Esophagus (tissue), 2 donors: ENCODE data around the gene TIMP2. TPM values are rescaled to one million over a fixed set of nuclear protein-coding genes. Genes with fewer than 3 reads are reported as not detected.
"Not testable (repeated sequence)": the region's sequence is repeated elsewhere in the genome, so short reads cannot be mapped to it uniquely, and the experiment has no call there.

ENCODE experiments used
- H3K27ac ChIP-seq, 2 donors: one replicate each; pipeline ENCODE4 v1.5.1; 2013; ENCODE audit warnings: low read depth in 2 of 2, mild to moderate bottlenecking in 2 of 2, inconsistent platforms in 1 of 2, low read length in 1 of 2, moderate library complexity in 1 of 2
- H3K27me3 ChIP-seq, 2 donors: one replicate each; pipeline ENCODE4 v1.6.1; 2013; ENCODE audit warnings: low read length in 2 of 2, control low read depth in 1 of 2, mild to moderate bottlenecking in 1 of 2; ENCODE audit not compliant: insufficient read depth in 2 of 2, control insufficient read depth in 1 of 2
- H3K36me3 ChIP-seq, 2 donors: one replicate each; pipeline ENCODE4 v1.6.1; 2013; ENCODE audit warnings: low read length in 1 of 2; ENCODE audit not compliant: control insufficient read depth in 2 of 2, insufficient read depth in 2 of 2
- H3K4me1 ChIP-seq, 2 donors: one replicate each; pipeline ENCODE4 v1.6.1; 2013; ENCODE audit warnings: low read length in 1 of 2; ENCODE audit not compliant: control insufficient read depth in 2 of 2, insufficient read depth in 2 of 2
- H3K4me3 ChIP-seq, 2 donors: one replicate each; pipeline ENCODE4 v1.5.1; 2013; ENCODE audit warnings: low read length in 2 of 2, mild to moderate bottlenecking in 2 of 2, low read depth in 1 of 2, moderate library complexity in 1 of 2
- H3K9me3 ChIP-seq, 2 donors: one replicate each; pipeline ENCODE4 v1.6.1; 2013; ENCODE audit warnings: mild to moderate bottlenecking in 2 of 2, low read depth in 1 of 2, low read length in 1 of 2, moderate library complexity in 1 of 2; ENCODE audit not compliant: control insufficient read depth in 2 of 2, insufficient read depth in 1 of 2
- WGBS, 2 donors: extraction: QIAGEN DNeasy Blood & Tissue Kit; methylation state at CpG; one replicate each; pipeline ENCODE4 v1.1.7; 2013; 5-methylcytosine and 5-hydroxymethylcytosine counted together
- polyA plus RNA-seq, 2 donors: library from polyadenylated mRNA; stranded (reverse); fragments of 200-250 nt; gene quantifications; one replicate each; pipeline ENCODE4 v1.2.3, GENCODE V29; 2013
- donor health status: healthy with polysubstance abuse.
- donor health status: Bipolar disorder and iron deficiency.

TIMP2 gene
- polyA plus RNA-seq, 2 donors = 30.6 to 39.5 TPM

GRCh38 chr17:78893684-78894083 lies 31.5 kb downstream of the TIMP2 start:
- peaks cover 0 to 3% of the 10 kb centered on the region in 2 donors for H3K9me3 ChIP-seq
- H3K27ac ChIP-seq = no peak overlapping the region
- H3K27me3 ChIP-seq = no peaks in the 10 kb centered on the region
- H3K36me3 ChIP-seq = peaks cover 0 to 2% of the 10 kb centered on the region in 2 donors
- WGBS, 2 donors = 21 to 36% methylated on average over 4 of the region's 4 CpGs
- H3K4me3 ChIP-seq = no peak overlapping the region
- H3K4me1 ChIP-seq = peaks cover 3 to 16% of the 10 kb centered on the region in 2 donors

- no peak overlapping the region for H3K4me3 ChIP-seq
- H3K27ac ChIP-seq = no peak overlapping the region
- no peaks in the 10 kb centered on the region for H3K27me3 ChIP-seq
- peaks cover 0 to 3% of the 10 kb centered on the region in 2 donors for H3K9me3 ChIP-seq
- 81 to 85% methylated on average over 6 of the region's 6 CpGs for WGBS, 2 donors
- H3K4me1 ChIP-seq = peaks cover 3 to 16% of the 10 kb centered on the region in 2 donors
- H3K36me3 ChIP-seq = peaks cover 0 to 2% of the 10 kb centered on the region in 2 donors
These were observed 32.2 kb downstream of the TIMP2 start for GRCh38 chr17:78892936-78893379.

- WGBS, 2 donors = 65 to 71% methylated on average over 5 of the region's 5 CpGs
- Histone ChIP-seq H3K27ac (no peak overlapping the region), H3K4me1 (peaks cover 3 to 16% of the 10 kb centered on the region in 2 donors)
These were observed 32.7 kb downstream of the TIMP2 start for GRCh38 chr17:78892520-78892919.

GRCh38 chr17:78892062-78892456 lies 33.1 kb downstream of the TIMP2 start:
- peaks cover 0 to 3% of the 10 kb centered on the region in 2 donors for H3K9me3 ChIP-seq
- H3K4me3 ChIP-seq = no peak overlapping the region
- WGBS, 2 donors = 86 to 87% methylated on average over 14 of the region's 14 CpGs
- peaks cover 3 to 13% of the 10 kb centered on the region in 2 donors for H3K4me1 ChIP-seq
- H3K27ac ChIP-seq = no peak overlapping the region
- no peaks in the 10 kb centered on the region for H3K36me3 ChIP-seq
- no peaks in the 10 kb centered on the region for H3K27me3 ChIP-seq

More at GRCh38 chr17:78892520-78892919, 32.7 kb downstream of the TIMP2 start:
- peaks cover 0 to 3% of the 10 kb centered on the region in 2 donors for H3K9me3 ChIP-seq
- no peak overlapping the region for H3K4me3 ChIP-seq
- H3K36me3 ChIP-seq = peaks cover 0 to under 1% of the 10 kb centered on the region in 2 donors
- H3K27me3 ChIP-seq = no peaks in the 10 kb centered on the region

- Histone ChIP-seq H3K27ac (no peak overlapping the region), H3K4me1 (peaks cover 3 to 13% of the 10 kb centered on the region in 2 donors), H3K36me3 (no peaks in the 10 kb centered on the region), H3K4me3 (no peak overlapping the region), H3K27me3 (no peaks in the 10 kb centered on the region), H3K9me3 (peaks cover 0 to 3% of the 10 kb centered on the region in 2 donors)
- 72 to 73% methylated on average over 21 of the region's 21 CpGs for WGBS, 2 donors
These were observed 33.7 kb downstream of the TIMP2 start for GRCh38 chr17:78891406-78892061.

GRCh38 chr17:78890498-78890897 lies 34.7 kb downstream of the TIMP2 start:
- Histone ChIP-seq H3K27ac (no peak overlapping the region), H3K36me3 (no peaks in the 10 kb centered on the region), H3K9me3 (peaks cover 3% of the 10 kb centered on the region in 2 donors), H3K4me1 (peaks cover 3 to 6% of the 10 kb centered on the region in 2 donors), H3K27me3 (no peaks in the 10 kb centered on the region), H3K4me3 (no peak overlapping the region)
- 76 to 79% methylated on average over 16 of the region's 16 CpGs for WGBS, 2 donors

GRCh38 chr17:78890096-78890495 lies 35.1 kb downstream of the TIMP2 start:
- not testable (repeated sequence) for H3K4me1 ChIP-seq, H3K36me3 ChIP-seq, H3K4me3 ChIP-seq, H3K27me3 ChIP-seq, H3K27ac ChIP-seq, H3K9me3 ChIP-seq
- WGBS, 2 donors = 82 to 83% methylated on average over 11 of the region's 11 CpGs

GRCh38 chr17:78889531-78889930 lies 35.7 kb downstream of the TIMP2 start:
- H3K9me3 ChIP-seq = peaks cover 3% of the 10 kb centered on the region in 2 donors
- no peaks in the 10 kb centered on the region for H3K27me3 ChIP-seq
- H3K36me3 ChIP-seq = no peaks in the 10 kb centered on the region
- 60% methylated on average over 8 of the region's 8 CpGs for WGBS, 2 donors
- H3K27ac ChIP-seq = peak overlapping the region in 1 of 2 donors; percentile 21
- H3K4me3 ChIP-seq = no peak overlapping the region
- H3K4me1 ChIP-seq = peaks cover 6 to 10% of the 10 kb centered on the region in 2 donors

- WGBS, 2 donors = 60 to 66% methylated on average over 10 of the region's 10 CpGs
- Histone ChIP-seq H3K27me3 (no peaks in the 10 kb centered on the region), H3K4me3 (no peak overlapping the region), H3K9me3 (peaks cover 3% of the 10 kb centered on the region in 2 donors), H3K4me1 (peaks cover 6 to 13% of the 10 kb centered on the region in 2 donors), H3K36me3 (no peaks in the 10 kb centered on the region), H3K27ac (peak overlapping the region in 1 of 2 donors; percentile 21)
These were observed 36.2 kb downstream of the TIMP2 start for GRCh38 chr17:78888941-78889518.
